Neural progenitor cell (in vitro differentiated cells): ENCODE data around the gene DOCK7. TPM values are rescaled to one million over a fixed set of nuclear protein-coding genes. Genes with fewer than 3 reads are reported as not detected.

Experiments used
- DNase-seq: peaks from one replicate; pipeline ENCODE4 v3.0.0-alpha.2; 2016; ENCODE audit warnings: low spot score
- H2AFZ ChIP-seq: fragments of 200-600 bp; sonication (generic); replicated peaks from 2 replicates; pipeline ENCODE4 v1.6.1; 2016; ENCODE audit warnings: antibody characterized with exemption
- H3F3A ChIP-seq: fragments of 200-600 bp; sonication (generic); 2 replicates; pipeline ENCODE4 v1.6.1; 2016; ENCODE audit warnings: antibody characterized with exemption, low read depth
- H3K27ac ChIP-seq: fragments of 200-600 bp; sonication (generic); 2 replicates; pipeline ENCODE4 v1.5.1; 2016; ENCODE audit warnings: mild to moderate bottlenecking
- H3K27me3 ChIP-seq: fragments of 200-600 bp; sonication (generic); 2 replicates; pipeline ENCODE4 v1.6.1; 2016; ENCODE audit warnings: mild to moderate bottlenecking, moderate library complexity
- H3K36me3 ChIP-seq: fragments of 200-600 bp; sonication (generic); 2 replicates; pipeline ENCODE4 v1.5.1; 2016
- H3K4me1 ChIP-seq: fragments of 200-600 bp; sonication (generic); 2 replicates; pipeline ENCODE4 v1.6.1; 2016; ENCODE audit warnings: mixed run types
- H3K4me2 ChIP-seq: fragments of 200-600 bp; sonication (generic); 2 replicates; pipeline ENCODE4 v1.6.1; 2016
- H3K4me3 ChIP-seq: fragments of 200-600 bp; sonication (generic); 2 replicates; pipeline ENCODE4 v1.5.1; 2016
- H3K79me2 ChIP-seq: fragments of 200-600 bp; sonication (generic); 2 replicates; pipeline ENCODE4 v1.6.1; 2016; ENCODE audit warnings: low read depth
- H3K9ac ChIP-seq: fragments of 200-600 bp; sonication (generic); 2 replicates; pipeline ENCODE4 v1.6.1; 2016
- H3K9me3 ChIP-seq: fragments of 200-600 bp; sonication (generic); 2 replicates; pipeline ENCODE4 v1.5.1; 2016; ENCODE audit warnings: low read depth
- H4K20me1 ChIP-seq: fragments of 200-600 bp; sonication (generic); 2 replicates; pipeline ENCODE4 v1.6.1; 2016; ENCODE audit warnings: low read depth
- H3K27ac Mint-ChIP-seq: 3 replicates; pipeline ENCODE4 v1.8.0; 2021; ENCODE audit warnings: mixed read lengths
- H3K27me3 Mint-ChIP-seq: 2 replicates; pipeline ENCODE4 v1.8.0; 2022; ENCODE audit warnings: low read depth, mild to moderate bottlenecking, inconsistent platforms, moderate library complexity, mixed read lengths; ENCODE audit not compliant: insufficient read depth
- H3K36me3 Mint-ChIP-seq: 3 replicates; pipeline ENCODE4 v1.8.0; 2021; ENCODE audit warnings: mixed read lengths
- H3K4me1 Mint-ChIP-seq: 3 replicates; pipeline ENCODE4 v1.8.0; 2021; ENCODE audit warnings: mixed read lengths
- H3K4me3 Mint-ChIP-seq: 3 replicates; pipeline ENCODE4 v1.8.0; 2021; ENCODE audit warnings: mild to moderate bottlenecking, moderate library complexity, mixed read lengths
- H3K9me3 Mint-ChIP-seq: 3 replicates; pipeline ENCODE4 v1.8.0; 2020; ENCODE audit warnings: mixed read lengths
- EZH2 ChIP-seq: fragments of 200-600 bp; sonication (generic); IDR thresholded peaks from 2 replicates; pipeline ENCODE4 v1.6.1; 2017; ENCODE audit warnings: antibody characterized with exemption, mild to moderate bottlenecking, moderate library complexity
- EZH2phosphoT487 ChIP-seq: fragments of 200-600 bp; sonication (generic); IDR thresholded peaks from 2 replicates; pipeline ENCODE4 v1.6.1; 2017; ENCODE audit warnings: antibody characterized with exemption
- total RNA-seq: library from RNA; depleted of rRNA; stranded (reverse); fragments of >200 nt; gene quantifications from 2 replicates; pipeline ENCODE4 v1.2.3, GENCODE V29; 2015; ENCODE audit warnings: low replicate concordance
- TF ChIP-seq, protein P1 (sequence below): fragments of 200-600 bp; sonication (generic); IDR thresholded peaks from 2 replicates; pipeline ENCODE4 v1.5.1; 2017; ENCODE audit warnings: antibody characterized with exemption, mild to moderate bottlenecking

The DOCK7 gene
- total RNA-seq, 1 donor from 2014 or later = 92.7 TPM

DNA sequence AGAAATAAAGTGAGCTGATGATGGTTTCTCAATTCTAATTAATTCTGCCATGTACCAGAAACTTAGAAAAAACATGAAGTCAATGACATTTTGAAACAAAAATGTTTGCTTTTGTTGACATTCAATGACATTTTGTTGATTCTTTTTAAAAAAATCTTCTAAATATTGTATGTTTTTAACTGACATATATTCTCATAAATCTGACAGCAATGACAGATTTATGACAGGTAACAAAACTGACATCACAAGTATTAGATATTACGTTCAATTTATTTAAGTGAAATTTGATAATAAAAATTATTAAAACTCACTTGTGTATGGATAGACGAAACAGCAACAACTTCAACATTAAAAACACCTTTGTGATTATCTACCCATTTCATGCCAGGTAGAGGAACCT is 126.9 kb downstream of the DOCK7 start:
- Mint-ChIP-seq H3K9me3 (peaks cover 9% of the 10 kb centered on the region), H3K27ac (no peak overlapping the region), H3K27me3 (no peaks in the 10 kb centered on the region), H3K4me3 (no peak overlapping the region), H3K36me3 (peaks cover 22% of the 10 kb centered on the region), H3K4me1 (no peaks in the 10 kb centered on the region)
- Histone ChIP-seq H3K27ac (no peak overlapping the region), H3K36me3 (no peaks in the 10 kb centered on the region), H3K27me3 (no peaks in the 10 kb centered on the region), H3K4me2 (no peak overlapping the region), H3F3A (no peaks in the 10 kb centered on the region), H2AFZ (no peak overlapping the region), H3K9me3 (no peaks in the 10 kb centered on the region), H3K79me2 (no peaks in the 10 kb centered on the region), H4K20me1 (no peaks in the 10 kb centered on the region), H3K4me1 (no peaks in the 10 kb centered on the region), H3K9ac (no peak overlapping the region), H3K4me3 (no peak overlapping the region)
- no peak for DNase-seq
- TF ChIP-seq, protein P1, sequence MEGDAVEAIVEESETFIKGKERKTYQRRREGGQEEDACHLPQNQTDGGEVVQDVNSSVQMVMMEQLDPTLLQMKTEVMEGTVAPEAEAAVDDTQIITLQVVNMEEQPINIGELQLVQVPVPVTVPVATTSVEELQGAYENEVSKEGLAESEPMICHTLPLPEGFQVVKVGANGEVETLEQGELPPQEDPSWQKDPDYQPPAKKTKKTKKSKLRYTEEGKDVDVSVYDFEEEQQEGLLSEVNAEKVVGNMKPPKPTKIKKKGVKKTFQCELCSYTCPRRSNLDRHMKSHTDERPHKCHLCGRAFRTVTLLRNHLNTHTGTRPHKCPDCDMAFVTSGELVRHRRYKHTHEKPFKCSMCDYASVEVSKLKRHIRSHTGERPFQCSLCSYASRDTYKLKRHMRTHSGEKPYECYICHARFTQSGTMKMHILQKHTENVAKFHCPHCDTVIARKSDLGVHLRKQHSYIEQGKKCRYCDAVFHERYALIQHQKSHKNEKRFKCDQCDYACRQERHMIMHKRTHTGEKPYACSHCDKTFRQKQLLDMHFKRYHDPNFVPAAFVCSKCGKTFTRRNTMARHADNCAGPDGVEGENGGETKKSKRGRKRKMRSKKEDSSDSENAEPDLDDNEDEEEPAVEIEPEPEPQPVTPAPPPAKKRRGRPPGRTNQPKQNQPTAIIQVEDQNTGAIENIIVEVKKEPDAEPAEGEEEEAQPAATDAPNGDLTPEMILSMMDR = no peak
- TF ChIP-seq EZH2 (no peak), EZH2phosphoT487 (no peak)

DNA sequence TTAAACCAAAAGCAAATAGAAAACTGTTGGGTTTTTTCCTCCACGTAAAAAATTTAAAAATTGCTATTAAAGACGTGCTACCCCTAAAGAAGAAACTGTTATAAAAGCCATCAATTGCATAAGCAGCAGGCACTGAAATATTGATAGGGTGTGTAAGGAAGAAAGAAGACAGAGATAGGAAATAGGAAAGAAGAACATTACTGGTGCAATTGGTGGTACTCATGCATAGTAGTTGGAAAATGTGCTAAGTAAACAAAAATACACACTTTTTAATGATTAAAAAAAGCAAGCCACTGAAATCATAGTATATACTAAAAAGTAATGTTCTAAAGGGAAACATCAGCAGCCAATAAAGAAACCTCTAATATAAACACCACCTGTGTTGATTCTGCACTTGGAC is 143.6 kb downstream of the DOCK7 start:
- no peaks in the 10 kb centered on the region for H3K4me1 ChIP-seq
- no peak for DNase-seq
- H3K36me3 ChIP-seq = peaks cover 1% of the 10 kb centered on the region
- no peak overlapping the region for H3K4me3 ChIP-seq
- no peaks in the 10 kb centered on the region for H3K79me2 ChIP-seq
- Mint-ChIP-seq H3K4me3 (no peak overlapping the region), H3K9me3 (no peaks in the 10 kb centered on the region), H3K27me3 (no peaks in the 10 kb centered on the region), H3K4me1 (no peaks in the 10 kb centered on the region), H3K36me3 (peaks cover 6% of the 10 kb centered on the region), H3K27ac (no peak overlapping the region)
- H3F3A ChIP-seq = no peaks in the 10 kb centered on the region
- no peak overlapping the region for H3K27ac ChIP-seq
- TF ChIP-seq EZH2phosphoT487 (no peak), EZH2 (no peak)
- TF ChIP-seq, protein P1 = no peak
- no peaks in the 10 kb centered on the region for H4K20me1 ChIP-seq
- H3K27me3 ChIP-seq = no peaks in the 10 kb centered on the region
- H3K9ac ChIP-seq = no peak overlapping the region
- H3K9me3 ChIP-seq = no peaks in the 10 kb centered on the region
- H3K4me2 ChIP-seq = no peak overlapping the region
- H2AFZ ChIP-seq = no peak overlapping the region

DNA sequence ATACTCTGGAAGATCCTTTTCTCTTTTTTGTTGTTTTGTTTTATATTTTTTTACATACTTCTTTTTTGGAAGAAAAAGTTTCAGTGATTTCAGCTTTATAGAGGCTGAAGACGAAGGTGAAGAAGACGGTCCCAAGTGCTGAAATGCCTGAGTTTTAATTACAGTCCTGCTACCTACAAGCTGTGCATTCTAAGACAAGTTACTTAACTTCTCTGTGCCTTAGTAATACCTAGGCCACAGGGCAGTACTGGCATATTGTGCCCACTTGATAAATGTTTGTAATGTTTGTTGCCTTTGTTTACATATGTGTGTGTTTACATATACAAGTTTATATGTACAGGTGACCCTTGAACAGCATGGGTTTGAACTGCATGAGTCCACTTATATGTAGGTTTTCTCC is 147.1 kb downstream of the DOCK7 start:
- peaks cover 18% of the 10 kb centered on the region for H3K36me3 ChIP-seq
- H3K9me3 ChIP-seq = no peaks in the 10 kb centered on the region
- H4K20me1 ChIP-seq = no peaks in the 10 kb centered on the region
- Mint-ChIP-seq H3K9me3 (no peaks in the 10 kb centered on the region), H3K27me3 (no peaks in the 10 kb centered on the region), H3K27ac (no peak overlapping the region), H3K4me3 (no peak overlapping the region), H3K36me3 (peaks cover 4% of the 10 kb centered on the region), H3K4me1 (no peaks in the 10 kb centered on the region)
- H3F3A ChIP-seq = peaks cover 5% of the 10 kb centered on the region
- H3K4me2 ChIP-seq = no peak overlapping the region
- no peak overlapping the region for H3K4me3 ChIP-seq
- H3K27ac ChIP-seq = no peak overlapping the region
- no peaks in the 10 kb centered on the region for H3K79me2 ChIP-seq
- no peak overlapping the region for H2AFZ ChIP-seq
- H3K4me1 ChIP-seq = no peaks in the 10 kb centered on the region
- H3K9ac ChIP-seq = no peak overlapping the region
- no peak for DNase-seq
- H3K27me3 ChIP-seq = no peaks in the 10 kb centered on the region
- TF ChIP-seq, protein P1 = no peak
- TF ChIP-seq EZH2phosphoT487 (no peak), EZH2 (no peak)

DNA sequence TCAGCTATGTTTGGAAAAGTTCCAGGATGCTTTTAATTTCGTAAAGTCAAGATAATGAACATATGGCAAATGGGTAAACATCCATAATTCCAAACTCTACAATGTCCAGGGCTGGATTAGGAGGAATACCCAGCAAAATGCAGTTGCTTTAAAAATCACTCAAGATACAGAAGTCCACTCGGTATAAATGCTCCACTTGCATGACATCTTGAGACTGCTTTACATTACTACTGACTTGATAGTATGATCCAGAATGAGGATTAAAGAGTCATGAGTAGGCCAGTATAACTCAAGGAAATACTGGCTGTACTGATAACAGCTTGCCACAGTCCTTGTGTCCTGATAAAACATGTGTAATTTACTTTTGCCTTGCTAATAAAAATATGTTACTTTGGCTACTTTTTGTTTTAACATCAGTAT is 149.1 kb downstream of the DOCK7 start:
- H3K9me3 ChIP-seq = no peaks in the 10 kb centered on the region
- H3K27ac ChIP-seq = no peak overlapping the region
- TF ChIP-seq EZH2 (no peak), EZH2phosphoT487 (no peak)
- TF ChIP-seq, protein P1 = no peak
- H3K27me3 ChIP-seq = no peaks in the 10 kb centered on the region
- H3K4me3 Mint-ChIP-seq = no peak overlapping the region
- no peaks in the 10 kb centered on the region for H3K4me1 ChIP-seq
- H3K27ac Mint-ChIP-seq = no peak overlapping the region
- H3F3A ChIP-seq = peaks cover 5% of the 10 kb centered on the region
- H3K4me3 ChIP-seq = no peak overlapping the region
- DNase-seq = no peak
- H3K36me3 ChIP-seq = peaks cover 18% of the 10 kb centered on the region
- no peak overlapping the region for H3K9ac ChIP-seq
- H2AFZ ChIP-seq = no peak overlapping the region
- H3K4me1 Mint-ChIP-seq = no peaks in the 10 kb centered on the region
- H3K79me2 ChIP-seq = no peaks in the 10 kb centered on the region
- H3K9me3 Mint-ChIP-seq = no peaks in the 10 kb centered on the region
- H3K36me3 Mint-ChIP-seq = peaks cover 4% of the 10 kb centered on the region
- no peak overlapping the region for H3K4me2 ChIP-seq
- H4K20me1 ChIP-seq = no peaks in the 10 kb centered on the region
- H3K27me3 Mint-ChIP-seq = no peaks in the 10 kb centered on the region
